Ishikawa (cell line): ENCODE measurements around the gene WSCD1.

Experiments
- CEBPB ChIP-seq: IDR thresholded peaks from 2 replicates; pipeline ENCODE4 v1.6.1; 2012
- CREB1 ChIP-seq: IDR thresholded peaks from 2 replicates; pipeline ENCODE4 v1.6.1; 2012; ENCODE audit warnings: low read depth
- EGR1 ChIP-seq: IDR thresholded peaks from 2 replicates; pipeline ENCODE4 v1.6.1; 2012
- EP300 ChIP-seq: IDR thresholded peaks from 2 replicates; pipeline ENCODE4 v1.6.1; 2012; ENCODE audit warnings: borderline replicate concordance
- FOXM1 ChIP-seq: IDR thresholded peaks from 2 replicates; pipeline ENCODE4 v1.6.1; 2012; ENCODE audit warnings: low read depth, borderline replicate concordance
- MAX ChIP-seq: IDR thresholded peaks from 2 replicates; pipeline ENCODE4 v1.6.1; 2012
- NFIC ChIP-seq: IDR thresholded peaks from 2 replicates; pipeline ENCODE4 v1.6.1; 2012
- RAD21 ChIP-seq: IDR thresholded peaks from 2 replicates; pipeline ENCODE4 v1.6.1; 2012; ENCODE audit warnings: low read depth
- REST ChIP-seq: IDR thresholded peaks from 2 replicates; pipeline ENCODE4 v1.6.1; 2012; ENCODE audit warnings: low read depth, mild to moderate bottlenecking
- TAF1 ChIP-seq: IDR thresholded peaks from 2 replicates; pipeline ENCODE4 v1.6.1; 2012; ENCODE audit warnings: low read depth, mild to moderate bottlenecking
- TCF12 ChIP-seq: IDR thresholded peaks from 2 replicates; pipeline ENCODE4 v1.6.1; 2012; ENCODE audit warnings: low read depth
- TEAD4 ChIP-seq: IDR thresholded peaks from 2 replicates; pipeline ENCODE4 v1.6.1; 2012
- USF1 ChIP-seq: IDR thresholded peaks from 2 replicates; pipeline ENCODE4 v1.6.1; 2012
- YY1 ChIP-seq: IDR thresholded peaks from 2 replicates; pipeline ENCODE4 v1.6.1; 2012; ENCODE audit warnings: low read depth
- ZBTB7A ChIP-seq: IDR thresholded peaks from 2 replicates; pipeline ENCODE4 v1.6.1; 2012; ENCODE audit warnings: low read depth

Gene WSCD1

GRCh38 chr17:6084311-6085161, 14.4 kb downstream of the WSCD1 start:
- TF ChIP-seq NFIC (no peak), RAD21 (no peak), FOXM1 (no peak), TEAD4 (no peak), EGR1 (no peak), TCF12 (no peak), ZBTB7A (no peak), USF1 (no peak), CREB1 (no peak), EP300 (no peak)

- TF ChIP-seq MAX (no peak), CEBPB (no peak), FOXM1 (no peak), TCF12 (no peak), EGR1 (no peak), ZBTB7A (no peak), EP300 (no peak), TAF1 (no peak), CREB1 (no peak), RAD21 (no peak), USF1 (no peak), TEAD4 (no peak), NFIC (no peak), REST (no peak), YY1 (no peak)
Observed at GRCh38 chr17:6085812-6086211, 15.6 kb downstream of the WSCD1 start.

GRCh38 chr17:6086603-6087400, 16.6 kb downstream of the WSCD1 start:
- TF ChIP-seq RAD21 (no peak), EGR1 (no peak), NFIC (no peak), CEBPB (no peak), EP300 (no peak), TEAD4 (no peak), CREB1 (no peak), REST (no peak), USF1 (no peak), TCF12 (no peak), MAX (no peak), ZBTB7A (no peak), YY1 (no peak), TAF1 (no peak), FOXM1 (no peak)

GRCh38 chr17:6088141-6088540, 18.0 kb downstream of the WSCD1 start:
- TF ChIP-seq ZBTB7A (no peak), MAX (no peak), REST (no peak), EGR1 (no peak), USF1 (no peak), CREB1 (no peak), EP300 (no peak), TEAD4 (no peak), TCF12 (no peak), NFIC (no peak), YY1 (no peak), FOXM1 (no peak), RAD21 (no peak)
